GM10266 (cell line): ENCODE measurements around the gene ZC3H8.

Experiments
- DNase-seq: peaks from one replicate; pipeline ENCODE4 v3.0.0; 2012; ENCODE audit errors: extremely low spot score
- CTCF ChIP-seq: IDR thresholded peaks from 2 replicates; pipeline ENCODE4 v1.5.1; 2012; ENCODE audit warnings: mild to moderate bottlenecking, low read depth; ENCODE audit not compliant: control insufficient read depth, insufficient read depth; ENCODE audit errors: missing control alignments

Gene ZC3H8

DNA sequence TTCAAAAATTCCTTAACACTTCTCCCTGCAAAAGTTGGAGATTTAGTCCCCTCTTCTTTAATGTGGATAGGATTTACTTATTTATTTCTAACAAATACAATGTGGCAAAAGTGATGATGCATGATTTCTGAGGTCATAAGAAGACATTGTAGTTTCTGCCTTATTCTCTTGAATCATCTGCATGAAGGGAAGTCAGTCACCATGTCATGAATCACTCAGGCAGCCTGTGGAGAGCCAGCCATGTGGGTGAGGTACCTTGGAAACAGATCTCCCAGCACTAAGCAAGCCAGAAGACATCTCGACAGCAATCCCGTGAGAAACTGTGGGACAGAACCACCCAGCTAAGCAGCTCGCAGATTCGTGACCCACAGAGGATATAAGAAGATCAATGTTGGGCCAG is 2.7 kb upstream of the ZC3H8 start:
- DNase-seq: no peak
- TF ChIP-seq CTCF: no peak

DNA sequence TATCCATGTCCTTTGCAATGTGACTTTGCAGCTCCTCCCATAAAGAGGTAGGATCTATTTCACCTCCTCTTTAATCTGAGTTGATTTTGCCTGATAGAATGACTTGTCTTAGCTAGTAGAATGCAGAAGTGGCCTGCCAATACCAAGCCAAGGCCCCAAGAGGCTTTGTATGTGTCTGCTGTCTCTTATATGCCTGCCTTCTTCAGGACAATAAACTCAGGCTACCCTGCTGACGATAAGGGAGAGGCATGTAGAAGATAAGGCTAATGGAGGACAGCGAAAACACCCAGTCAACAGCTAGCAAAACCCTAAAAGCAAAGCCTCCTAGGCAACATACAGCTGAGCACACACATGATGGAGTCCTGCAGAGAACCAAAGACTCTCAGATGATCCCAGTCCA is 1.8 kb upstream of the ZC3H8 start:
- DNase-seq: no peak

DNA sequence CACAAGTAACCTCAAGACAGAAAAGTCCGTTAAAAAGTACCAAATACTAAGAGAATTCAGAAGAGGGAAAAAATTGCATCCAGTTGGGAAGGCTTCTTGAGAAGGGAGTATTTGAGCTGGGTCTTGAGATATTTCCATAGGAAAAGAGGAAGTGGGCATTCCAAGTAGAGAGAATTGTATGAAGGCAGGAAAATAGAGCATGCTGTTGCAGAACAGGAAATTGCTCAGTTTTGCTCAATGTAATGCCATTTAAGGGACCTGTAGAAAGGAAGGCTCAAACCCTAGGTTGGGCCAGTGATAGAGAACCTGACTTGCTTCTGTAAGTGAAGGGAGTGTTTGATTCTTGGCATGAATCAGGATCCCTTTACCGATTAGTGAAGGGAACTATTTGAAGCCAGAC is 1.0 kb upstream of the ZC3H8 start:
- no peak for TF ChIP-seq CTCF
- no peak for DNase-seq

More for the DNA sequence above, 1.8 kb upstream of the ZC3H8 start:
- no peak for TF ChIP-seq CTCF

DNA sequence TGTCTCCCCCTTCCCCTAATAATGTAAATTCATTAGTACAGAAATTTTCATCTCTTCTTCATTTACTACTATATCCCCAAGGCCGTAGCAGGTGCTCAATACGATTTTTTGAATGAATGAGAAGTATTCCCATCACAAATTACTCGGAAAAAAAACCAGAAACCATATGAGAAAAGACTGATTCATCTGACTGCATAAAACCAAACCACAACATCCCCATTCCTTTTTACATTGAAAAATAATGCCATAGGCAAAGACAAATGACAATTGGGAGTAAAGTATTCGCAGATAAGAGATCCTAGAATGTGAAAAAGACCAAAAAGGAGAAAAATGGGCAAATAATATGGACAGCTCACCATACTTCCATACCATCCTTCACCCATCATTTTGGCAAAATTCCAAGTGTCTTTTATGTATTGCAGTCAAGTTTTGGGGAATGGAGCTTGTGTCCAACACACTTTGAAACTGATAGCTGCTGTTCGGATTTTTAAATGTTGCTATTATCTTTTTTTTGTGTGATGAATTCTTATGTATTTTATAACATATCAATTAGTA is 1.5 kb downstream of the ZC3H8 start:
- no peak for DNase-seq
- no peak for TF ChIP-seq CTCF

DNA sequence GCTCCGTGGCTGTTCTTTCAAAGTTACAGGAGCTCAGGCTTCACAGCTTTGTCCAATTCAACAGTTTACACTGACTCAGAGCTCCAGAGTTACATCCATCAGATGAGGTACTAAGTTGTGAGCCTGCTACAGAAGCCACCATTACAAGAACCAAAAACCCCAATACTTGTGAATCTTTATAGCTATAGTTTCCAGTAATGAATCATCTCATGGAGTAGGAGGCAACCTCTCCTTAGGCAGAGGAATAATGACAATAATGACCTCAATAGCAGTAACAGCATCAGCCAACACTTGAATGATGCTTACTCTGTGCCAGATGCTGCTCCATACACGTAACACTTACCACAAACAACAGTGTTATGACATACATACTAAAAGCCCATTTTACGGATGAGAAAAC is 3.6 kb downstream of the ZC3H8 start:
- DNase-seq: no peak
- no peak for TF ChIP-seq CTCF

DNA sequence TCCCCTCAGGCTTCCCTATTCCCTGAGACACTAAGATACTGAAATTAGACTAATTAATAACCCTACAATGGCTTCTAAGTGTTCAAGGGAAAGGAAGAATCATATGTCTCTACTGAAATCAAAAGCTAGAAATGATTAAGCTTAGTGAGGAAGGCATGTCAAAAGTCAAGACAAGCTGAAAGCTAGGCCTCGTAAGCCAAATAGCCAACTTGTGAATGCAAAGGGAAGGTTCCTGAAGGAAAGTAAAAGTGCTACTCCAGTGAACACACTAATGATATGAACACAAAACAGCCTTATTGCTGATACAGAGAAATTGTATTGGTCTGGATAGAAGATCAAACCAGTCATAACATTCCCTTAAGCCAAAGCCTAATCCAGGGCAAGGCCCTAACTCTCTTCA is 10.0 kb downstream of the ZC3H8 start:
- no peak for TF ChIP-seq CTCF

DNA sequence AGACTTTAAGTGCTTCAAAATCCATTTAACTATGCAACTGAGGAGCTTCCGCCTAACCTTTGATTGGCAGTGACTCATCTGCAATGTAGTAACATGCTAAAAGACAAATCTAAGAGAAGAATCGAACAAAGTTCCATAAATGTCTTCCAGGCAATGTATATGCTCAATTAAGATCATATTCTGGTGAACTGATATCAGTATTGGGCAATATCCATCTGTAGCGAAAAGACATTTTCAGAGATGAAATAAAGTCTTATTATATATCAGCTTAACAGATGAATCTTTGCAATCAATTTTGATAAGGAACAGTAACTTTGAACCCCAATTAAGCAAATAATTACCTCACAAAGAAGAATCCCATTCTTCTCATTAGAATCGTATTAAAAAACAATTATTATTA is 11.6 kb downstream of the ZC3H8 start:
- no peak for TF ChIP-seq CTCF
- no peak for DNase-seq

More for the DNA sequence above, 10.0 kb downstream of the ZC3H8 start:
- DNase-seq: no peak
